Activated B cell treated with CpG ODN at 0.5 μM for 24 hours (primary cell): ENCODE measurements around the gene DUSP21. TPM values are rescaled to one million over a fixed set of nuclear protein-coding genes. Genes with fewer than 3 reads are reported as not detected.

Experiments used
- ATAC-seq: fragments of 200-7000 bp; cut with Tn5 transposase; one replicate; pipeline ENCODE4 v1.10.0; 2021; ENCODE audit warnings: low read depth, mild to moderate bottlenecking, moderate library complexity
- CTCF ChIA-PET: fragments of 350-600 bp; sonication (Branson Sonifier 250); formaldehyde crosslinking; loops from one replicate; lab custom pipeline; 2021; ENCODE audit warnings: antibody characterized with exemption; lab: Charles Lee
- POLR2A ChIA-PET: fragments of 350-600 bp; sonication (Branson Sonifier 250); formaldehyde crosslinking; loops from one replicate; lab custom pipeline; 2021; ENCODE audit warnings: antibody characterized with exemption; lab: Charles Lee
- DNase-seq: peaks from one replicate; pipeline ENCODE4 v3.0.0; 2022
- H3K27ac Mint-ChIP-seq: one replicate; pipeline ENCODE4 v1.8.0; 2020; ENCODE audit warnings: mixed read lengths
- H3K27me3 Mint-ChIP-seq: one replicate; pipeline ENCODE4 v1.8.0; 2021; ENCODE audit warnings: mixed read lengths
- H3K36me3 Mint-ChIP-seq: one replicate; pipeline ENCODE4 v1.8.0; 2021; ENCODE audit warnings: low read depth, mixed read lengths
- H3K4me1 Mint-ChIP-seq: one replicate; pipeline ENCODE4 v1.8.0; 2021; ENCODE audit warnings: mixed read lengths
- H3K4me3 Mint-ChIP-seq: one replicate; pipeline ENCODE4 v1.8.0; 2020; ENCODE audit warnings: mild to moderate bottlenecking, mixed read lengths
- H3K9me3 Mint-ChIP-seq: one replicate; pipeline ENCODE4 v1.8.0; 2020; ENCODE audit warnings: mixed read lengths
- CTCF ChIP-seq: fragments of 200-600 bp; IDR thresholded peaks from one replicate; pipeline ENCODE4 v1.8.0; 2022; ENCODE audit warnings: antibody characterized with exemption, mild to moderate bottlenecking
- intact Hi-C: fragments of 100-400 bp; cut with micrococcal nuclease; formaldehyde crosslinking; loops from one replicate; pipeline ENCODE4 v1.15.1; 2024
- total RNA-seq: library from RNA; stranded (reverse); gene quantifications from 2 replicates; pipeline ENCODE4 v1.2.3, GENCODE V29; 2022

The DUSP21 gene
- total RNA-seq, 1 donor from 2014 or later: not detected

GRCh38 chrX:44871931-44872820, 28.4 kb downstream of the DUSP21 start:
- no peak for TF ChIP-seq CTCF
- Mint-ChIP-seq H3K36me3 (peaks cover 3% of the 10 kb centered on the region), H3K4me1 (peaks cover 22% of the 10 kb centered on the region), H3K27me3 (no peaks in the 10 kb centered on the region), H3K9me3 (no peaks in the 10 kb centered on the region), H3K4me3 (peak overlapping the region; percentile 90), H3K27ac (peak overlapping the region; percentile 88)
- ChIA-PET POLR2A (interaction anchor here (0.6 to 1.5 kb wide), 21 partner anchors 8 to 887 kb away, joined by 3 to 9 read pairs (median 4); no protein-coding TSS in a partner anchor), CTCF (no interaction called here)
- ATAC-seq: peak; percentile 20
- intact Hi-C loops: loop anchor here (2.0 to 5.0 kb wide), 2 partner anchors 35 to 329 kb away; partner anchors contain the start of gene FUNDC1
- DNase-seq: peak; percentile 51

GRCh38 chrX:44872821-44873414, 29.1 kb downstream of the DUSP21 start, which contains the start of gene KDM6A:
Gene KDM6A, plus strand, starts transcription at chrX:44873188. Its CDS starts 364 bp downstream, at chrX:44873552.
- intact Hi-C loops: loop anchor here (1.0 to 5.0 kb wide), 3 partner anchors 34 to 330 kb away; partner anchors contain the start of gene FUNDC1
- POLR2A ChIA-PET: interaction anchor here (0.6 to 1.5 kb wide), 22 partner anchors 9 to 886 kb away, joined by 3 to 9 read pairs (median 4); no protein-coding TSS in a partner anchor
- Mint-ChIP-seq H3K4me1 (peaks cover 25% of the 10 kb centered on the region), H3K9me3 (no peaks in the 10 kb centered on the region), H3K4me3 (peak within 1 kb of the TSS; percentile 90), H3K27ac (peak within 1 kb of the TSS; percentile 88), H3K27me3 (no peaks in the 10 kb centered on the region), H3K36me3 (peaks cover 3% of the 10 kb centered on the region)
- CTCF ChIA-PET: no interaction called here
- TF ChIP-seq CTCF: no peak
- peak; percentile 83 for DNase-seq
- ATAC-seq: peak; percentile 88

GRCh38 chrX:44873415-44874276, 29.8 kb downstream of the DUSP21 start:
- Mint-ChIP-seq H3K27ac (peak overlapping the region; percentile 88), H3K36me3 (peaks cover 3% of the 10 kb centered on the region), H3K27me3 (no peaks in the 10 kb centered on the region), H3K9me3 (no peaks in the 10 kb centered on the region), H3K4me1 (peaks cover 27% of the 10 kb centered on the region), H3K4me3 (peak overlapping the region; percentile 90)
- no peak for TF ChIP-seq CTCF
- no peak for DNase-seq
- ChIA-PET POLR2A (interaction anchor here (0.6 to 1.5 kb wide), 11 partner anchors 25 to 202 kb away, joined by 3 to 9 read pairs (median 5); no protein-coding TSS in a partner anchor), CTCF (no interaction called here)
- intact Hi-C loops: loop anchor here (1.0 to 5.0 kb wide), 3 partner anchors 34 to 331 kb away; partner anchors contain the start of gene FUNDC1
- ATAC-seq: no peak

GRCh38 chrX:44874420-44875184, 30.8 kb downstream of the DUSP21 start:
- Mint-ChIP-seq H3K4me1 (peaks cover 33% of the 10 kb centered on the region), H3K27ac (peak overlapping the region; percentile 88), H3K27me3 (no peaks in the 10 kb centered on the region), H3K9me3 (no peaks in the 10 kb centered on the region), H3K4me3 (peak overlapping the region; percentile 90), H3K36me3 (peaks cover 3% of the 10 kb centered on the region)
- intact Hi-C loops: loop anchor here (5.0 kb wide), 1 partner anchor 33 kb away; no protein-coding TSS in a partner anchor
- CTCF ChIA-PET: no interaction called here
- no peak for TF ChIP-seq CTCF
- DNase-seq (no peak), ATAC-seq (no peak)
- POLR2A ChIA-PET: interaction anchor here (0.7 to 1.4 kb wide), 2 partner anchors 8 to 24 kb away, joined by 4 to 7 read pairs; no protein-coding TSS in a partner anchor
